DMS153 treated with DMSO at 0.1 percent for 48 hours (cell line): ENCODE measurements around the gene LUC7L2.
"Not testable (repeated sequence)": the region's sequence is repeated elsewhere in the genome, so short reads cannot be mapped to it uniquely, and the experiment has no call there.

Source experiments
- DNase-seq: peaks from one replicate; lab custom pipeline; 2025; ENCODE audit not compliant: unreplicated experiment; lab: John Stamatoyannopoulos, UW

LUC7L2 gene

DNA sequence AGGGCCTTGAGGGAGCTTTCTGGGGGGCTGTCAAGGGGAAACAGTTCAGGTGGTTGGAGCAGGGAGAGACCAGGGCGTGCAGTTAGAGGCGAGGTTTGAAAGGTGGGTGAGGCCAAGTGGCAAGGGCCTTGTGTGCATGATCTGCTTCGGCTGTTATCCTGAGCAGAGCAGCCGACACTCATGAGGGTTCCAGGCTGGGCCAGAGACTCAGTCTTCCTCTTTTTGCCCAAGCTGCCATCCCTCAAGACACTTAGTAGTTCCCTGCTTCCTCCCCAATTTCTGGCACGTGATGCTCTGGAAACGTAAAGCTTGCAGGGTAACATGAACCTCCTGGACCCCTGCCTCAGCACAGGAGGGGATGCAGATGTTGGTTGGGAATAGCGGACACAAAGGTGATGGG, 79.7 kb downstream of the LUC7L2 start:
- no peak for DNase-seq

DNA sequence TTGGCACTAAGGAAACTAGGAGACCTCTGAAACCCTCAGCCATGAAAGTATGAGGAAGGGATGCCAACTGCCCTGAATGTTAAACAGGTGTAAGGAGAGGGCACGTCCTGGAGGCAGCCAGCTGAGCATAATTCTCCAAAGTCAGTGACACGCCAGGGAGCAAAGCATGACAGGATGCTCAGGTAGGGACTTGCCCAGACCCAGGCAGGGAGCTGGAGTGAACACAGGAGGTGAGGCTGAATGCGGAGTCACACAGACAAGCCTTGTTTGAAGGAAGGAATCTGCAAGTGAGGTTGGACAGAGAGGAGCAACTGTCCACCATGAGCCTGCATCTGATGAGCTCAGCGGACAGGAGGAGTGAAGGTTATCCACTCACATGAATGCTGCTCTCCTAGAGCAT, 82.3 kb downstream of the LUC7L2 start:
- DNase-seq, result no peak

DNA sequence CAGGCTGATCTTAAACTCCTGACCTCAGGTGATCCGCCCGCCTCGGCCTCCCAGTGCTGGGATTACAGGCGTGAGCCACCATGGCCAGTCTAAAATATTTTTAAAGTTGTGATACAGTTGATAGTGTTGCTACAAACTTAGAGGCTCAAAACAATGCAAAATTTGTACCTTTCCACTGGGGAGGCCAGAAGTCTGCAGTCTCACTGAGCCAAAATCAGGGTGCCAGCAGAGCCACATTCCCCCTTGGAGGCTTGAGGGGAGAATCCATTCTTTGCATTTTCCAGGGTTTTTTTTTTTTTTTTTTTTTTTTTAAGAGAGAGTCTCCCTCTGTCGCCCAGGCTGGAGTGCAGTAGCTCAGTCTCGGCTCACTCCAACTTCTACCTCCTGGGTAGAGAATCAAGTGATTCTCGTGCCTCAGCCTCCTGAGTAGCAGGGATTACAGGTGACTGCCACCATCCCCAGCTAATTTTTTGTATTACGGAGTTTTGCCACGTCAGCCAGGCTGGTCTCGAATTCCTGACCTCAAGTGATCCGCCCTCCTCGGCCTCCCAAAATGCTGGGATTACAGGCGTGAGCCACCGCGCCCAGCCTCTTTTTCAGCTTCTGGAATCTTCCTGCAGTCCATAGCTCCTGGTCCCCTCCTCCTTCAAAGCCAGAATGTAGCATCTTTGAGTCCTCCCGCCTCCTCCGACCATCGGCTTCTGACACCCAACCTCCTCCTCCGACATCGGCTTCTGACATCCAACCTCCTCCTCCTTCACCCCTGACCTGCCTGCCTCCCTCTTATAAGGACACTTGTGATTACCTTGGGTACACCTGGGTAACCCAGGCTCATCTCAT, 86.6 kb downstream of the LUC7L2 start:
- no peak for DNase-seq

GRCh38 chr7:139450851-139451250, 91.2 kb downstream of the LUC7L2 start:
- no peak for DNase-seq

DNA sequence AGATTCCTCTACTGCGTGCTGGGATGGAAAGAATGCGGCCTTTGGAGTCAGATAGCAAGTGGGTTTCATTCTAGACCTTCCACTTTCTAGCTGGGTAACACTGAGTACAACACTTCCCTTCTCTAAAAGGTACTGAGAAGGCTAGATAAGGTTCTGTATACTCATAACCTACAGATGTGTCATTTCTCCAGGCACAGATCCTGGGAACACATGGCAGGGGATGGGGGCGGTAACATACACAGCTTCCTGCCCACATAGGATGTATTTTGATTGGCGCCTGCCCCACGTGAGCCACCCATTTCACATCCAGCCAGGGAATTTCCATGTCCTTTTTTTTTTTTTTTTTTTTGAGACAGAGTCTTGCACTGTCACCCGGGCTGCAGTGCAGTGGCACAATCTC, 91.9 kb downstream of the LUC7L2 start:
- DNase-seq, result no peak

- DNase-seq, result no peak
These were observed 93.4 kb downstream of the LUC7L2 start for GRCh38 chr7:139452958-139453672.

- no peak for DNase-seq
These were observed 94.1 kb downstream of the LUC7L2 start for GRCh38 chr7:139453673-139454321.

GRCh38 chr7:139455789-139456188, 96.1 kb downstream of the LUC7L2 start:
- DNase-seq, result no peak

GRCh38 chr7:139456511-139456910, 96.8 kb downstream of the LUC7L2 start:
- DNase-seq, result no peak

- DNase-seq, result no peak
These were observed 97.7 kb downstream of the LUC7L2 start for GRCh38 chr7:139457153-139457946.

DNA sequence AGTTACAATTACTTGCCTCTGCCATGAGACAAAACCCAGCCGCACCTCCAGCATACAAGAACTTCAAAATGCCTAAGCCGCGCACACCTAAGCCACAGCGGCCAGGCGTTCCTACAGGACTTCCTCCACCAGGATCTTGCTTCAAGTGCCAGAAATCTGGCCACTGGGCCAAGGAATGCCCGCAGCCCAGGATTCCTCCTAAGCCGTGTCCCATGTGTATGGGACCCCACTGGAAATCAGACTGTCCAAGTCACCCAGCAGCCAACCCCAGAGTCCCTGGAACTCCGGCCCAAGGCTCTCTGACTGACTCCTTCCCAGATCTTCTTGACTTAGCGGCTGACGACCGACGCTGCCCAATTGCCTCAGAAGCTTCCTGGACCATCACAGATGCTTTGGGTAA, 103.7 kb downstream of the LUC7L2 start:
- DNase-seq, result not testable (repeated sequence)

GRCh38 chr7:139464511-139464910, 104.8 kb downstream of the LUC7L2 start:
- DNase-seq, result not testable (repeated sequence)

- DNase-seq, result not testable (repeated sequence)
These were observed 105.4 kb downstream of the LUC7L2 start for GRCh38 chr7:139465072-139465471.

DNA sequence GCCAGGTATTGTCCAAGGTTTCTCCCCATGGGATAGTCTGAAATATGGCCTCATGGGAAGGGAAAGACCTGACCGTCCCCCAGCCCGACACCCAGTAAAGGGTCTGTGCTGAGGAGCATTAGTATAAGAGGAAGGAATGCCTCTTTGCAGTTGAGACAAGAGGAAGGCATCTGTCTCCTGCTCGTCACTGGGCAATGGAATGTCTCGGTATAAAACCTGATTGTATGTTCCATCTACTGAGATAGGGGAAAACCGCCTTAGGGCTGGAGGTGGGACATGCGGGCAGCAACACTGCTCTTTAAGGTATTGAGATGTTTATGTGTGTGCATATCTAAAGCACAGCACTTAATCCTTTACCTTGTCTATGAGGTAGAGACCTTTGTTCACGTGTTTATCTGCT, 108.0 kb downstream of the LUC7L2 start:
- not testable (repeated sequence) for DNase-seq

GRCh38 chr7:139468281-139468680, 108.6 kb downstream of the LUC7L2 start:
- DNase-seq, result not testable (repeated sequence)

- DNase-seq, result no peak
These were observed 112.2 kb downstream of the LUC7L2 start for GRCh38 chr7:139471740-139472353.
